Panc1 (cell line): ENCODE results near the gene PPARG.

ENCODE experiments used
- POLR2AphosphoS5 ChIP-seq: IDR thresholded peaks from 2 replicates; pipeline ENCODE4 v1.6.1; 2012; ENCODE audit warnings: mild to moderate bottlenecking, low read depth, low read length, moderate library complexity
- SIN3A ChIP-seq: IDR thresholded peaks from 2 replicates; pipeline ENCODE4 v1.6.1; 2012; ENCODE audit warnings: low read depth, mild to moderate bottlenecking, low read length, moderate library complexity, borderline replicate concordance; ENCODE audit not compliant: insufficient read depth
- TF ChIP-seq, protein P1 (sequence below): fragments of 450-650 bp; IDR thresholded peaks from 2 replicates; pipeline ENCODE4 v1.5.1; 2017; ENCODE audit warnings: mild to moderate bottlenecking
- TF ChIP-seq, protein P2 (sequence below), 2 experiments: IDR thresholded peaks; 2 replicates each; pipeline ENCODE4 v1.6.1; 2011 to 2012; ENCODE audit warnings: low read depth in 2 of 2, control low read depth in 1 of 2, low read length in 1 of 2, mild to moderate bottlenecking in 1 of 2, moderate library complexity in 1 of 2; ENCODE audit not compliant: insufficient read depth in 1 of 2

DNA sequence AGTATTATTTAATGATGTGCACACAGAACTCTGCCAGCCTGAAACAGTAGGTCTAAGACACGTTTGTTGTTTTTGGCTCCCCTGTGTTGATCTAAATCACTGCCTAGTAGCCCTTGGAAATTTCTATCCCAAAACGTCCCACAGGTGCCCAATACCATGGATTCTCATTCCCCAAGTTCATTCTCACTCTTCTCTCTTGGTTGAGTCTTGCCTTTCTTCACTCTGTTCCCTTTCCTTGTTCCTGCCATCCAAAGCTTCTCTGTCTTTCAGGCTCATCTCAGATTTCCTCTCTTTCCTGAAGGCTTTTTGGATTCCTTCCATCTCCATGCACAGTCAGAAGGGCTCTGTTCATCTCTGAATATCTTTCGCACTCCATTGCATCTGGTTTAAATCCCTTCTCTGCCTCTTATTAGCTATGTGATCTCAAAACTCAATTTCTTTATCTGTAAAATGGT is 54.2 kb downstream of the PPARG start:
- no peak for TF ChIP-seq SIN3A
- TF ChIP-seq, protein P1, sequence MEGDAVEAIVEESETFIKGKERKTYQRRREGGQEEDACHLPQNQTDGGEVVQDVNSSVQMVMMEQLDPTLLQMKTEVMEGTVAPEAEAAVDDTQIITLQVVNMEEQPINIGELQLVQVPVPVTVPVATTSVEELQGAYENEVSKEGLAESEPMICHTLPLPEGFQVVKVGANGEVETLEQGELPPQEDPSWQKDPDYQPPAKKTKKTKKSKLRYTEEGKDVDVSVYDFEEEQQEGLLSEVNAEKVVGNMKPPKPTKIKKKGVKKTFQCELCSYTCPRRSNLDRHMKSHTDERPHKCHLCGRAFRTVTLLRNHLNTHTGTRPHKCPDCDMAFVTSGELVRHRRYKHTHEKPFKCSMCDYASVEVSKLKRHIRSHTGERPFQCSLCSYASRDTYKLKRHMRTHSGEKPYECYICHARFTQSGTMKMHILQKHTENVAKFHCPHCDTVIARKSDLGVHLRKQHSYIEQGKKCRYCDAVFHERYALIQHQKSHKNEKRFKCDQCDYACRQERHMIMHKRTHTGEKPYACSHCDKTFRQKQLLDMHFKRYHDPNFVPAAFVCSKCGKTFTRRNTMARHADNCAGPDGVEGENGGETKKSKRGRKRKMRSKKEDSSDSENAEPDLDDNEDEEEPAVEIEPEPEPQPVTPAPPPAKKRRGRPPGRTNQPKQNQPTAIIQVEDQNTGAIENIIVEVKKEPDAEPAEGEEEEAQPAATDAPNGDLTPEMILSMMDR: no peak
- no peak for TF ChIP-seq POLR2AphosphoS5
- TF ChIP-seq, protein P2, sequence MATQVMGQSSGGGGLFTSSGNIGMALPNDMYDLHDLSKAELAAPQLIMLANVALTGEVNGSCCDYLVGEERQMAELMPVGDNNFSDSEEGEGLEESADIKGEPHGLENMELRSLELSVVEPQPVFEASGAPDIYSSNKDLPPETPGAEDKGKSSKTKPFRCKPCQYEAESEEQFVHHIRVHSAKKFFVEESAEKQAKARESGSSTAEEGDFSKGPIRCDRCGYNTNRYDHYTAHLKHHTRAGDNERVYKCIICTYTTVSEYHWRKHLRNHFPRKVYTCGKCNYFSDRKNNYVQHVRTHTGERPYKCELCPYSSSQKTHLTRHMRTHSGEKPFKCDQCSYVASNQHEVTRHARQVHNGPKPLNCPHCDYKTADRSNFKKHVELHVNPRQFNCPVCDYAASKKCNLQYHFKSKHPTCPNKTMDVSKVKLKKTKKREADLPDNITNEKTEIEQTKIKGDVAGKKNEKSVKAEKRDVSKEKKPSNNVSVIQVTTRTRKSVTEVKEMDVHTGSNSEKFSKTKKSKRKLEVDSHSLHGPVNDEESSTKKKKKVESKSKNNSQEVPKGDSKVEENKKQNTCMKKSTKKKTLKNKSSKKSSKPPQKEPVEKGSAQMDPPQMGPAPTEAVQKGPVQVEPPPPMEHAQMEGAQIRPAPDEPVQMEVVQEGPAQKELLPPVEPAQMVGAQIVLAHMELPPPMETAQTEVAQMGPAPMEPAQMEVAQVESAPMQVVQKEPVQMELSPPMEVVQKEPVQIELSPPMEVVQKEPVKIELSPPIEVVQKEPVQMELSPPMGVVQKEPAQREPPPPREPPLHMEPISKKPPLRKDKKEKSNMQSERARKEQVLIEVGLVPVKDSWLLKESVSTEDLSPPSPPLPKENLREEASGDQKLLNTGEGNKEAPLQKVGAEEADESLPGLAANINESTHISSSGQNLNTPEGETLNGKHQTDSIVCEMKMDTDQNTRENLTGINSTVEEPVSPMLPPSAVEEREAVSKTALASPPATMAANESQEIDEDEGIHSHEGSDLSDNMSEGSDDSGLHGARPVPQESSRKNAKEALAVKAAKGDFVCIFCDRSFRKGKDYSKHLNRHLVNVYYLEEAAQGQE (IDR thresholded peaks at IDR 0.05; ENCODE audit: insufficient read depth in 1 of 2, low read depth in 2 of 2, low read length in 1 of 2): no peak
